PC-9 (cell line): Measurements from ENCODE around the gene ZNF718. TPM values are rescaled to one million over a fixed set of nuclear protein-coding genes. Genes with fewer than 3 reads are reported as not detected.
"Not testable (repeated sequence)": the region's sequence is repeated elsewhere in the genome, so short reads cannot be mapped to it uniquely, and the experiment has no call there.

ENCODE experiments used
- Bru-seq: library from RNA; stranded (reverse); fragments of 400-500 nt; gene quantifications from one replicate; lab custom pipeline; 2021; lab: Mats Ljungman, UMichigan
- BruChase-seq, 2 experiments: library from RNA; stranded (reverse); fragments of 400-500 nt; gene quantifications; one replicate each; lab custom pipeline; 2021; lab: Mats Ljungman, UMichigan
- BruUV-seq: library from RNA; stranded (reverse); fragments of 400-500 nt; replicated peaks from 2 replicates; lab custom pipeline; 2021; lab: Mats Ljungman, UMichigan
- CTCF ChIA-PET: fragments of 300-600 bp; sonication (Branson Sonifier 250); formaldehyde crosslinking; loops from one replicate; lab custom pipeline; 2022; ENCODE audit warnings: antibody characterized with exemption; lab: Charles Lee
- POLR2A ChIA-PET: fragments of 300-600 bp; sonication (Branson Sonifier 250); formaldehyde crosslinking; loops from one replicate; lab custom pipeline; 2022; ENCODE audit warnings: antibody characterized with exemption; ENCODE audit not compliant: unreplicated experiment; lab: Charles Lee
- DNase-seq, 2 experiments: peaks; one replicate each; pipeline versions ENCODE4 v3.0.0 to v3.0.0-alpha.2; 2015 to 2022; ENCODE audit warnings: mixed read lengths in 1 of 2
- H2AFZ ChIP-seq: fragments of 200-600 bp; sonication (generic); 2 replicates; pipeline ENCODE4 v1.8.1; 2017; ENCODE audit warnings: antibody characterized with exemption
- H3F3A ChIP-seq: fragments of 200-600 bp; sonication (generic); 2 replicates; pipeline ENCODE4 v1.8.1; 2017; ENCODE audit warnings: antibody characterized with exemption, mild to moderate bottlenecking, low read depth; ENCODE audit not compliant: insufficient read depth
- H3K27ac ChIP-seq: fragments of 200-600 bp; sonication (generic); 2 replicates; pipeline ENCODE4 v1.6.1; 2016; ENCODE audit warnings: mixed run types
- H3K27me3 ChIP-seq: fragments of 200-600 bp; sonication (generic); 2 replicates; pipeline ENCODE4 v1.6.1; 2016; ENCODE audit warnings: low read depth, mixed run types; ENCODE audit not compliant: insufficient read depth
- H3K36me3 ChIP-seq: fragments of 200-600 bp; sonication (generic); 2 replicates; pipeline ENCODE4 v1.6.1; 2016; ENCODE audit warnings: low read depth, mixed run types
- H3K4me1 ChIP-seq: fragments of 200-600 bp; sonication (generic); replicated peaks from 2 replicates; pipeline ENCODE4 v1.6.1; 2016; ENCODE audit warnings: mixed run types; ENCODE audit not compliant: insufficient read depth
- H3K4me2 ChIP-seq: fragments of 200-600 bp; sonication (generic); 2 replicates; pipeline ENCODE4 v1.6.1; 2017; ENCODE audit warnings: mixed run types
- H3K4me3 ChIP-seq: fragments of 200-600 bp; sonication (generic); 2 replicates; pipeline ENCODE4 v1.6.1; 2016; ENCODE audit warnings: mixed run types
- H3K79me2 ChIP-seq: fragments of 200-600 bp; sonication (generic); 2 replicates; pipeline ENCODE4 v1.6.1; 2017; ENCODE audit warnings: low read depth, mixed run types
- H3K9me2 ChIP-seq: fragments of 200-600 bp; sonication (generic); 2 replicates; pipeline ENCODE4 v1.8.1; 2017; ENCODE audit warnings: mild to moderate bottlenecking; ENCODE audit not compliant: insufficient read depth
- H3K9me3 ChIP-seq: fragments of 200-600 bp; sonication (generic); 2 replicates; pipeline ENCODE4 v1.8.1; 2016; ENCODE audit warnings: low read depth; ENCODE audit not compliant: insufficient read depth
- H4K20me1 ChIP-seq: fragments of 200-600 bp; sonication (generic); 2 replicates; pipeline ENCODE4 v1.8.1; 2017; ENCODE audit not compliant: insufficient read depth
- EZH2 ChIP-seq: fragments of 200-600 bp; sonication (generic); IDR thresholded peaks from 2 replicates; pipeline ENCODE4 v1.8.0; 2017; ENCODE audit warnings: antibody characterized with exemption, low read depth
- intact Hi-C: fragments of 100-400 bp; cut with micrococcal nuclease; formaldehyde crosslinking; loops from one replicate; pipeline ENCODE4 v1.10.0; 2022; ENCODE audit not compliant: unreplicated experiment
- long read RNA-seq: library from polyadenylated mRNA; stranded (forward); transcript quantifications from one replicate; pipeline ENCODE4 v2.0.0, GENCODE V29; 2022
- total RNA-seq: library from RNA; stranded (reverse); gene quantifications from 2 replicates; pipeline ENCODE4 v1.2.3, GENCODE V29; 2021
- TF ChIP-seq, protein P1 (sequence below): fragments of 200-600 bp; sonication (generic); conservative IDR thresholded peaks from 2 replicates; pipeline ENCODE4 v1.6.1; 2017; ENCODE audit warnings: mixed run types, antibody characterized with exemption, mild to moderate bottlenecking, moderate library complexity

ZNF718 gene
- total RNA-seq (3.5 and 5.6 TPM in 2 replicates), Bru-seq, nascent RNA (percentile 86 among the genes with signal in this experiment), BruChase-seq, experiment 1, labeled RNA remaining after a 2-hour chase (percentile 89 among the genes with signal in this experiment), BruChase-seq, experiment 2, labeled RNA remaining after a 6-hour chase (percentile 62 among the genes with signal in this experiment)
- long read RNA-seq, partial matches to known transcripts: 0 of 3 reads
- long read RNA-seq, other reads (novel, unspliced or antisense): 3 of 3 reads

- TSS peak; percentile 74 for BruUV-seq
- peak within 1 kb of the TSS; percentile 79 for H2AFZ ChIP-seq
- H3F3A ChIP-seq: no peaks in the 10 kb centered on the region
- no peaks in the 10 kb centered on the region for H3K4me1 ChIP-seq
- no peak within 1 kb of the TSS for H3K27ac ChIP-seq
- intact Hi-C loops: no loop called here
- H3K4me2 ChIP-seq: peak within 1 kb of the TSS; percentile 64
- no peaks in the 10 kb centered on the region for H3K9me2 ChIP-seq
- H3K36me3 ChIP-seq: no peaks in the 10 kb centered on the region
- no peaks in the 10 kb centered on the region for H4K20me1 ChIP-seq
- peak within 1 kb of the TSS; percentile 60 for H3K4me3 ChIP-seq
- TF ChIP-seq, protein P1, sequence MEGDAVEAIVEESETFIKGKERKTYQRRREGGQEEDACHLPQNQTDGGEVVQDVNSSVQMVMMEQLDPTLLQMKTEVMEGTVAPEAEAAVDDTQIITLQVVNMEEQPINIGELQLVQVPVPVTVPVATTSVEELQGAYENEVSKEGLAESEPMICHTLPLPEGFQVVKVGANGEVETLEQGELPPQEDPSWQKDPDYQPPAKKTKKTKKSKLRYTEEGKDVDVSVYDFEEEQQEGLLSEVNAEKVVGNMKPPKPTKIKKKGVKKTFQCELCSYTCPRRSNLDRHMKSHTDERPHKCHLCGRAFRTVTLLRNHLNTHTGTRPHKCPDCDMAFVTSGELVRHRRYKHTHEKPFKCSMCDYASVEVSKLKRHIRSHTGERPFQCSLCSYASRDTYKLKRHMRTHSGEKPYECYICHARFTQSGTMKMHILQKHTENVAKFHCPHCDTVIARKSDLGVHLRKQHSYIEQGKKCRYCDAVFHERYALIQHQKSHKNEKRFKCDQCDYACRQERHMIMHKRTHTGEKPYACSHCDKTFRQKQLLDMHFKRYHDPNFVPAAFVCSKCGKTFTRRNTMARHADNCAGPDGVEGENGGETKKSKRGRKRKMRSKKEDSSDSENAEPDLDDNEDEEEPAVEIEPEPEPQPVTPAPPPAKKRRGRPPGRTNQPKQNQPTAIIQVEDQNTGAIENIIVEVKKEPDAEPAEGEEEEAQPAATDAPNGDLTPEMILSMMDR: no peak
- TF ChIP-seq EZH2: no peak
- H3K27me3 ChIP-seq: no peaks in the 10 kb centered on the region
- CTCF ChIA-PET: no interaction called here
- no peaks in the 10 kb centered on the region for H3K9me3 ChIP-seq
- POLR2A ChIA-PET: interaction anchor here (0.5 to 0.7 kb wide), 4 partner anchors 153 to 1442 kb away, joined by 3 to 7 read pairs (median 4); partner anchors contain the start of gene ZNF732
- peaks cover 14% of the 10 kb centered on the region; the same call in 1 of the 2 replicates for H3K79me2 ChIP-seq
- peak; percentile 82 to 93 for DNase-seq
Observed at GRCh38 chr4:124275-125081, at the start of gene ZNF718. TSS of gene ZNF718 (plus strand) at chr4:124501. CDS start at chr4:124671, 170 bp downstream.

DNA sequence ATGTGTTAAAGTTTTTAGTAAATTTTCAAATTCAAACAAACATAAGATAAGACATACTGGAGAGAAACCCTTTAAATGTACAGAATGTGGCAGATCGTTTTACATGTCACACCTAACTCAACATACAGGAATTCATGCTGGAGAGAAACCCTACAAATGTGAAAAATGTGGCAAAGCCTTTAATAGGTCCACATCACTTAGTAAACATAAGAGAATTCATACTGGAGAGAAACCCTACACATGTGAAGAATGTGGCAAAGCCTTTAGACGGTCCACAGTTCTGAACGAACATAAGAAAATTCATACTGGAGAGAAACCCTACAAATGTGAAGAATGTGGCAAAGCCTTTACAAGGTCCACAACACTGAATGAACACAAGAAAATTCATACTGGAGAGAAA lies 38.4 kb upstream of the ZNF718 start:
- Histone ChIP-seq H3K9me3 (no peaks in the 10 kb centered on the region; the same call in 1 of the 2 replicates), H3K27me3 (no peaks in the 10 kb centered on the region), H3F3A (no peaks in the 10 kb centered on the region), H3K4me3 (no peak overlapping the region), H3K36me3 (no peaks in the 10 kb centered on the region; the same call in 1 of the 2 replicates), H4K20me1 (no peaks in the 10 kb centered on the region), H3K4me2 (no peak overlapping the region), H3K4me1 (no peaks in the 10 kb centered on the region), H3K27ac (no peak overlapping the region), H2AFZ (no peak overlapping the region), H3K79me2 (no peaks in the 10 kb centered on the region), H3K9me2 (no peaks in the 10 kb centered on the region)
- TF ChIP-seq EZH2: no peak
- BruUV-seq: no TSS peak
- CTCF ChIA-PET: no interaction called here
- POLR2A ChIA-PET: no interaction called here
- intact Hi-C loops: no loop called here
- no peak for DNase-seq

- H3K27ac ChIP-seq, H3K4me3 ChIP-seq, H2AFZ ChIP-seq, H3F3A ChIP-seq, H3K9me2 ChIP-seq, CTCF ChIA-PET, BruUV-seq, DNase-seq, H3K36me3 ChIP-seq, H3K4me2 ChIP-seq, H4K20me1 ChIP-seq, intact Hi-C loops, H3K27me3 ChIP-seq, POLR2A ChIA-PET, H3K79me2 ChIP-seq, H3K9me3 ChIP-seq, H3K4me1 ChIP-seq: not testable (repeated sequence)
Observed at GRCh38 chr4:86559-87324, 37.6 kb upstream of the ZNF718 start.
